ENCODE results near the gene ROBO2. TPM values are rescaled to one million over a fixed set of nuclear protein-coding genes. Genes with fewer than 3 reads are reported as not detected.
A peak's percentile ranks its signal among the peaks of the same experiment; 100 is the strongest.

The ROBO2 gene
- total RNA-seq, 1 donor from 2014 or later = 7.1 TPM

DNA sequence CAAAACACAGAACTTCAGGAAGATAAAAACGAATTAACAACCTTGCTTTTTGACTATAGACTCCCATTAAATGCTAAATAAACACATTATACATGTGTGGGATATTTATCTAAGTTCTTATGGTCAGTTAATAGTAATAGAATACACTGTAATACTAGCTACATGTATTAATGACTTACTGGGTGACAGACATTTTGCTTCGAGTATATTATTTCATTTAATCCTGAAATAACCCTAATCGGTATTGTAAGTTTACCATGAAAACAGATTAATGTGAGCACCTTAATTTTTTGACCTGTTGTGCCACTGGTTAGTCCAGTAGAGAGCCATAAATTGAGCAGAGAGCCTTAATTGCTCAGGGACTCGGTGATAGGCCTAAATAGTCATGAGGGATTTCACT, 151.1 kb downstream of the ROBO2 start:
- ATAC-seq = no peak

DNA sequence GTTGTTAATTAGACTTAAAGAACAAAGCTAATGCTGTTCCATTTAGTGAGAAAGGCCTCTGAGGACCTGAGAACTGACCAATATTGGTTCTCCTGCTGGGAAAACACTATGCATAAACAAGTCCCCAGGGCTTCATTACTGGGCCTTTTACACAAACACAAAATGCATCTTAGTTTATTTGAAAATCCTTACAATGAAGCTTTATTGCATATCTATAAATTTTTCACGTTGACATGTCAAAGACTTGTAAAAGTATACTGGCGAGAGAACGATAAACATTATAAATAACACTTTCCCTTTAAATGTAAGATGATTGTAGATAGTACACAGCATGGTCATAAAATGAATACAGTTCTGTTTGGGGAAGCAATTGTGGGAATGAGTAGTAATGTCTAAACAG, 151.7 kb downstream of the ROBO2 start:
- no peak for ATAC-seq

DNA sequence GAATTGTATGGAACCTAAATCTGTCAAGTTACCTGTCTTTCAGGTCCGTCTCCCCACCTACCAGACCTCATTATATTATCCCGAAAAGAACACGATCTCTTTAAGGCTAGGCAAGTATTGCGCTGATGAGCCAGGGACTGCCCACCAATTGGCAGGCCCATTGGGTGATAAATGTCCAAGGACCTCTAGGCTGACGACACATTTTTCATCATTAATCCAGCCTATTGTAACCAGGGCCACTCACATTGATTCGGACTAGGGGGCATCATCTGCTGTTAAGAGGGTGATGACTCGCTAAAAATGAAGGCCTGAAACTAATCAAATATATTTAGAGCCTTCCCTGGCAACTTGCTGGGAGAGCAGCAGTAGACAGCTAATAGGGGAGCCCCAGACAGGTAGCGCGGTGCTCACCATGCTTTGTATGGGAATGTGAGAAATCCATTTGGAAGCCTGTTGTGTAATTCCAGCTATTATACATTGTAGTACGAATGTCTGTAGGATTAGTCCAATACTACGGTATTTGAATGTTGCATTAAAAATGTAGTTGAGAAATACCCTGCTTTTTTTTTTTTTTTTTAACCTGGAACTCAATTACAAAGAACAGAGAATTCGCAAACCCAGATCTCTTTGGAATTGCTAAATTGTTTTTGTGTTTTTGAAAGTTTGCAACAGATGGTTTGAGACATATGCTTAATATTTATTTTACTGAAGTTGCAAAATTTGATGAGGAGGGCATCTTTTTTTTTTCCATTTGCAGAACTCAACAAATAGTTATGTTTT, 156.1 kb downstream of the ROBO2 start:
- no peak for ATAC-seq

DNA sequence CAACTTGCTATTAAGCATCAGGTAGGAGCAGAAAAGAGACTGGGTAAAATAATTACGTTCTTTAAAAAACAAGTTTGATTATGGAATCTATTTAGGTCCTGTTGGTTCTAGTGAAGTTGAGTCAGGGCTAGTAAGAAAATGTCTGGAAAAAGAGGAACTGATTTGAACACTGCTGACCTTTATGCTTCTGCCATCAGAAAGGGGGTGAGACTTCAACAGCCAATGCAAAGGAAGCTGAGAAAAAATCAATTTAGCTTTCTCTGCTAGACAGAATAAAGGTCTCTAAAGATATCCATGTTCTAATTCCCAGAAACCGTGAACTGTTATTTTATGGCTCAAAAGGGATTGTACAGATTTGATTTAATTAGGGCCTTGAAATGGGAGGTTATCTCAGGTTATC, 157.5 kb downstream of the ROBO2 start:
- no peak for ATAC-seq

DNA sequence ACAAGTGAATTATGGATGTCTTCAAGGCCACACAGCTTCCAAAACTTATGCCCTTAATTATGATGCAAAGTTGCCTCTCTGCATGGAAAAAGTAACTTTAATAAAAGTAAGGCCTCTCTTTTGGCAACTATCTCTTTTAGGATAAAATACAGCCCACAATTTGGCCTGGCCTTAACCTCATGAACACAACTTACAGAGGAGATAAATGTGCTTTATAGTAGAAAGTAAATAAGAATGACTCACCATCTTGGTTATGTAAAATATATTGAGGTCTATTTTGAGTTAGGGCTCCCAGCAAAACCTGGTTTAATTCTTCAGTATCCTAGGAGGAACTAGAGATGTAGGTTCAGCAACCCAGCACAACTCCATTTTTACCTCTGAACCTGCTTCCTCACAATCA, 164.0 kb downstream of the ROBO2 start:
- no peak for ATAC-seq

DNA sequence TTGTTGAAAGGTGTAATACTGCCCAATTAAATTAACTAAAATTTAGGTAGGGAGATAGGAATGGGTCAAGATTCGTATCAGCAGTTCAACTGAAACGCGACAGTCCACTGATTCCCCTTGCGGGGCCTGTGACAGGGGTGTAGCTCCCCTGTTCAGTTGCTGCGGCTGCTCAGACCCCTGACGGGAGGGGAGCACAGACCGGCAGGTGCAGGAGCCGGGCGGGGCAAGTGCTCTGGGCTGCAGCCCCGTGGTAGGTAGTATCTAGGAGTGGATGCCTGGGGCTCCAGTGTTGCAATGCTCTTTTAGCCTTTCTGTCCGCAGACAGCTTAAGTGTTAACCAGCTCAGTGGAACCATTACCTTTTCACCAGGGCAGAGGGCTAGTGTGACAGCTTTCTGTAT, 164.9 kb downstream of the ROBO2 start:
- no peak for ATAC-seq

DNA sequence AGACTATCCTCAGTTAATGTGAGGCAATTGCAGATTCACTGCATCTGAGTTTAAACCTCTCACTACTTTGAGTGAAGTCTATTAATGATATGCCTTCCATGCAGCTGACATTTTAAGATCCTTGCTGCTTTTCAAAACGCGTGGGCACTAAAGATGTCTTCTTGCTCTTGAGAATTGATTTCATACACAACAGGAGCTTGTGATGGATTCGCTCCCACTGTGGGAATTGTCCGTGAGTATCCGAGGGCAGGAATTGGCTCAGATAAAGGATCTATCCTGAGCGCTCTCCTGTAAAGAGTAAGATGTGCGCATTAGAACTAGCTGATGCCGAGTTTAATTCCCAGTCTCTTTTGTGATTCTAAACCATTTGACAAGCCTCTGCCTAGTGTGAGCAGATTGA, 167.9 kb downstream of the ROBO2 start:
- no peak for ATAC-seq

DNA sequence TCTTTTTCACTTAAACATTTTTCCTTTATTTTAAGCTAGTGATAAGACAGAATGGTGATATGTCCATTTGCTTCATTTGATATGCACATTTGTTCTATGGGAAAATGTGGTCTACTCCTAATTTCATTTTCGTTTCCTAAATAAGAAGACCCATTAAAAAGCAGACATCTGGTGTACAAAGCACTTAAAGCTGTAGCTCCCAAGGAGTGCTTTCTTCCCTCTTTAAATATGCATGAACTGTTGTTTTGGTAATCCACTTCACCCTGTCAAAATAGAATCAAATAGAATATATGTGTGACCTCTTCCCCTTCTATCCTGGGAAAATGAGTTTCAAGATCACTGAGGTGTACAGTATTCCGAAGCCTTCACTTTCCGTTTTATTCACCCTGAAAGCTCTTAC, 182.8 kb downstream of the ROBO2 start:
- ATAC-seq = no peak

DNA sequence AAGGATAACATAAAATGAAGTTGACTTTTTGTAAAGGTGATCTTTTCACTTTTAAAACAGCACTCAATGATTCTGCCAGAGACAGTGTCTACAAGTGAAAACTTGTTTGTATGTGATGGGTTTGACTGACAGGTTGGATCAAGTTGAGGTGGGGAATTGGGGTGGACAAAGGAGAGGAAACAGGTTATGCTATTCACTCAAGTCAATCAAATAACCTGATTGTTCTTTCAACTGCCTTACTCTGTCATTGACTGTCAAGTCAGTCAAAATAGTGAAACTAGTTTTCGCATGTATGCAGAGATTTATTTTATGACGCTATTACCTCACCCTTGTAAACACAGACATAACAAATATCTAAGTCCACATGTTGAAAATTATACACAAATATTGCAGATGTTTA, 187.7 kb downstream of the ROBO2 start:
- ATAC-seq = peak; percentile 89

DNA sequence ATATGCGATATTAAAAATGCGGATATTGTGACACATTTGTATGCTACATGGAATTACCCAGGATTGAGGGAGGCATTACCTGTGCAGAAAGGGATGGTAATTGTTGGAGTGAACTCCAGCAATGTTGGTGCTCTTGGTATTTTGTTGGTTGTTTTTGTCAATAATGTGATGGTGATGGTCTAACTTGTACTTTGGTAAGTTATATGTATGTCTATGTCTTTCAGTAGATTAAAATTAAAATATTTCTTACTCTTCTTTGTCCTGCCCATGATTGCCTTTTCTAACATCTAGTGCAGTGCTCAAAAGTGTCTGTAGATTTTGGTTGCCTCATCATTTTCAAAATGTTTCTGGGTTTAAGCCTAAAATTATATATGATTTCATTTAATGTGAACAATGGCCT, 192.7 kb downstream of the ROBO2 start:
- no peak for ATAC-seq

DNA sequence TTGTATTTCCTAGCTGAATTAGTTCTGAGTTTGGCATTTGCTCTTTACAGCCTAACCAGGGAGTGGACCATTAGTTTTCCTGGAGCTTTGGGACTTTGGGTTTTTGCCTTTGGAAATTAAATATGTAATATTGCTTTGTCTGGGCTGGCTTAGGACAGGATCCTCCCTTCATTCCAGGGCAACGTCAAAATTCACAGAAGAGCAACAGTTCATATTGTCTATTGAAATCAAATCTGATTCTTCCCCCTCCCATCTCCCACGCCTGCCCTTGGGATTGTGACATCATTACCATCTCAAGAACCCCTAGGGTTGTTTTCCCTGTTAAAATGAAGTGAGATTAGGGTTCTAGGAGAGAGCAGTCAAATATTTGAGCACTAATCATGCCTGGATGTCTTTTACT, 194.1 kb downstream of the ROBO2 start:
- no peak for ATAC-seq

DNA sequence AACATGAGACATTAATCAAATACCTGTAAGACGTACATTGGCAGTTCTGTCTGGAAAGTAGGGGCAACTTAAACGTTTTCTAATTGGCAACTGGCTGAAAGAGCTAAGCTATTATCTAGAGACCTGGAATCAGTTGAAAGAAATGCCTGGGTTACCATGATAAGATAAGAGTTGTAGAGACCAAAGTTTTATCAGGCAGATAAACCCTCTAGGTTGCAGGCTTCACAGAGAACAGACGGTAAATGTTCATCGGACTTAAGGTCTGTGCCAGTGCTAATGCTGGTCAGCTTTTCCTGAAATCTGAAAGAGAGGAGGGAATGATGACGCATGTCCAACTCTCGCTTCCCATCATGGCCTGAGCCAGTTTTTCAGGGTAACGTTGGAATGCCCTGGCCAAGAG, 196.2 kb downstream of the ROBO2 start:
- no peak for ATAC-seq

DNA sequence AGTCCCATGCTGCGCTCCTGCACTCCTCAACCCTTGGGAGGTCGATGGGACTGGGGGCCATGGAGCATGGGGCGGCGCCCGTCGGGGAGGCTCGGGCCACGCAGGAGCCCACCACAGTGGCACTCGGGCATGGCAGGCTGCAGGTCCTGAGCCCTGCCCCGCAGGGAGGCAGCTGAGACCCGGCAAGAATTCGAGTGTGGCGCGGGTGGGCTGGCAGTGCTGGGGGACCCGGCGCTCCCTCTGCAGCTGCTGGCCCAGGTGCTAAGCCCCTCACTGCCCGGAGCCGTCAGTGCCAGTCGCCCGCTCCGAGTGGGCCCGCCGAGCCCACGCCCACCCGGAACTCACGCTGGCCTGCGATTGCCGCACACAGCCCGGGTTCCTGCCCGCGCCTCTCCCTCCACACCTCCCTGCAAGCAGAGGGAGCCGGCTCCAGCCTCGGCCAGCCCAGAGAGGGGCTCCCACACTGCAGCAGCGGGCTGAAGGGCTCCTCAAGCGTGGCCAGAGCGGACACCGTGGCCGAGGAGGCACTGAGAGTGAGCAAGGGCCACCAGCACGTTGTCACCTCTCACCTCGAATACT, 200.3 kb downstream of the ROBO2 start:
- ATAC-seq = no peak

DNA sequence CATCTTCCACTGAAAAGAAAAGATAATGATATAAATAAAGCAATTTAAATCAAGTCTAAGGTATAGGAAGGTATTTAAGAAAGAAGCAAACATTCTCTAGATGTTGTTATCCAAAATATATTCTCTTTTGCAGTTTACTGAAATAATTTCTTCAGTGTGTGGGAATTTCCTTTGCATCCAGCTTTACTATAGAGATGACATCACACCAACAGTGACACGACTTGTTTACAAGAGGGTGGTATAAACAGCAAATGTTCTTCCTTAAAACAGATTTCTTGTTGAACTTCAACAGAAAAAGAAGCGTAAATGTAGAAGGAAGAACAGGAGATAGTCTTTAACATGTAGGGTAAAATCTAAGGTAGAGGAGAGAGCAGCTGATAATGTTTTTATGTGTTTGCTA, 202.5 kb downstream of the ROBO2 start:
- ATAC-seq = no peak

DNA sequence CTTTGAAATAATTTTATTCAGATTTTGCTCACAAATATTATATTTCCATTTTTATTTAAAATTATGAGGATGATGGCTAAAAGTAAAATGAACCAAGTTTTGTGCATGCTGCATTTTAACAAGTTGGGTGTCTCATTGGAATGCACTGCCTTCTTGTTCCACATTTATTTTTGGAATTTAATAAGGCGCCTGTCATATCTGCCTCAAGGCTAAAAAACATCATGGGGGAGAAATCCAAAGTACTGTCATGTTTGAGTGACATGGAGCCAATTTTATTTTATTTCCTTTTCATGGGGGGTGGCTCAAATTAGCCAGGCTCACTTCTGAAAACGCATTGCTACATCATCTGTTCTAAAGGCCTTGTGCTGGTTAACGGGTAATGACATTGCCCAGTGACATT, 205.1 kb downstream of the ROBO2 start:
- ATAC-seq = no peak

DNA sequence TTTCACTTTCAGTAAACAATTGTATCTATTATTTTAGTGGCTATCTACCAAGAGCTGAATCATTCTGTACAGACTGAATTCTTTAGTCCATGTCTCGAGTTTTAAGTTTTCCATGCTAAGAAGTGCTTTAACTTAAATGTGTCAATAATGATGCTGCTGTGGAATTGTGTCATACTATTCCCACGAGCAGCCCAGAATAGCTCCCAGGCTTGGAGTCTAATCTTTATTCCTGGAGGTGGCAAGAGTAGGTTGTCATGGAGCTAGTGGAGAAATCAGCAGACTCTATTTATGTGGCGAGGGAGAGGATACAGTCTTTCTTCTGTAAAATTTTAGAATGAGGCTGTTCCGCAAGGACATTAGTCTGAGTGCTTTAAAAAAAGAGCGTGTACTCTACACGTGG, 207.2 kb downstream of the ROBO2 start:
- no peak for ATAC-seq

DNA sequence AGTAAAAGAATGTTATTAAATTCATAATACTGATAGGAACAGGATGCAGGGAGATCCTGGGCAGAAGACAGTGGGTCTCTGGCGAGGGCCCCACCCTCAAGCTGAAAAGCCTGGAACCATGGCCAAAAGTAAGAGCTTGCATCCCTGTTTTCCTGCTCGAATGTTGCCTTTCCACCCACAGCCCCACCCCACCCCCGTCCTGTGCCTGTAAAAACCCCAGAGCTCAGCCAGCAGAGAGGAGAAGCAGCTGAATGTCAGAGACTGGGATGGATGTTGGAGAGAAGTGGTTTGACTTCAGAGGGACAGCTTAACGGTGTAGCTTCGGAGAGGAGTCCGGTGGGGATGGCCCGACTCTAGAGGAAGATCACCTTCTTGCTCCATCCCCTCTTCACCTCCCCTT, 207.9 kb downstream of the ROBO2 start:
- no peak for ATAC-seq

DNA sequence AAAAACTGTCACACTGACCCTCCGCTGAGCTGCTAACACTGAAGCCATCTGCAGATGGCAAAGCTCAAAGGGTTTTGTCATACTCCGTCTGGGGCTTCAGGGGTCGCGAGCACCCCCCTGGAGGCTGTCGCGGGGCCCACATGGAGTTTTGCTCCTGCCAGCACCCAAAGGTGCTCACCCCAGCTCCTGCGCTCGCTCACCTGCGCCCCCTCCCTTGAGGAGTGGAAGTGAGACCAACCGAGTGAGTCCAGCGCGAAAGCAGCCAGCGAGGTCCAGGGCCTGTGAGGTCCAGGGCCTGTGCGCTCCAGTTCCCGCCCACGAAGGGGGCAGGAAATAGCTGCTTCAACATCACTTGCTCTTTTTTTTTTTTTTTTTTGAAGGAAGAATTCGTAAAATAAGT, 208.5 kb downstream of the ROBO2 start:
- no peak for ATAC-seq

DNA sequence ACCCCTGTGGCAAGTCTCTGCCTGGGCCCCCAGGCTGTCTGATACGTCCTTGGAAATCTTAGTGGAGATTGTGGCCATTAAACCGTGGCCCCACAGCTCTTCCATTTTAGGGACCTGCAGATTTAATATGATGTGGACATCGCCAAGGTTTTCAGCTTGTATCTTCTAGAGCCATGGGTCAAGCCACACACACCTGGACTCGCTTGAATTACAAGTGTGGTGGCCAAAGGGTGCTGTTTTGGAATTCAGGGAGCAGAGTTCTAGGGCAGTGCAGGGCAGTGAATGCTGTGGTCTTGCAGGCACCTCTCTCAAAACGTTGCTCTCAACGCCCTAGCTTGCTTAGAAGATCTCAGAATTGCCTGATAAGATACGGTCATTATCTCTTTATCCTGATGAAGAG, 211.2 kb downstream of the ROBO2 start:
- ATAC-seq = no peak

DNA sequence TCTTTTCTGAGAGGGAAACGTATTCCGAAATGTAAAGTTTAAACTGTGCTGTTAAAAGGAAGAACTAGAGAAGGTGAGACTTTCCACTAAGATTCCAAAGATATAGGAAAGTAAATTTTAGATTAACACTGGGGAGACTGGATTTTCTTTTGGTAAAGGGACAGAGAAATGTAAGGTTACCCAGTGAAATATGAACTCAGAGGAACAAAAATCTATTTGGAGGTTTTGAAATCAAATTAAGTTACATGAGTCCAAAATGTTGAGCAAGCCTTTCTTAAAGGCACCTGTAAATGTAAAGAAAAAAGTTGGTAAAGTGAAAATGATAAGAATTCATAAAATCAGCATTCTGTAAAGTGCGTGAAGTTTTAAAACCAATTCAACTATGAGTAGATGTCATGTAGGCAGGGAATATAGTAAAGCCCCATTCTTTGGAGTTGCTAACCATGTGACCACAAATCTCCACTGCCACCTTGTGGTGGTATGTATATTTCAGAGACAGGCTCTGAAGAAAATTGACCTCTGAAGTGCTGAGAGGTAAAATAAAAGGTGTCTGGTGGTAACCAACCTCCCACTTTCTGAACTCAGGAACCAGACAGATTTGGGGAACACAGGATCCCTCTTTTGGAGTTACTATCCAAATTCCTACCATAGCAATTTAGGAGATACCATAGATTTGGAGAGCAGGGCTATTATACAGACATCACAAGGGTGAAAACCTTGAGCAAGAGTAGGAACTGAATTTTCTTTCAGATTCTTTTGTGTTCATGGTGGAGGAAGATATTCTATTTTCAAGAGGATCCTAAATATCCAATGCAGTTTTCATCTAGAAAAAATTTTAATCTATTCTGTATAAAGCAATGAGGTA, 215.3 kb downstream of the ROBO2 start:
- ATAC-seq = peak; percentile 81

DNA sequence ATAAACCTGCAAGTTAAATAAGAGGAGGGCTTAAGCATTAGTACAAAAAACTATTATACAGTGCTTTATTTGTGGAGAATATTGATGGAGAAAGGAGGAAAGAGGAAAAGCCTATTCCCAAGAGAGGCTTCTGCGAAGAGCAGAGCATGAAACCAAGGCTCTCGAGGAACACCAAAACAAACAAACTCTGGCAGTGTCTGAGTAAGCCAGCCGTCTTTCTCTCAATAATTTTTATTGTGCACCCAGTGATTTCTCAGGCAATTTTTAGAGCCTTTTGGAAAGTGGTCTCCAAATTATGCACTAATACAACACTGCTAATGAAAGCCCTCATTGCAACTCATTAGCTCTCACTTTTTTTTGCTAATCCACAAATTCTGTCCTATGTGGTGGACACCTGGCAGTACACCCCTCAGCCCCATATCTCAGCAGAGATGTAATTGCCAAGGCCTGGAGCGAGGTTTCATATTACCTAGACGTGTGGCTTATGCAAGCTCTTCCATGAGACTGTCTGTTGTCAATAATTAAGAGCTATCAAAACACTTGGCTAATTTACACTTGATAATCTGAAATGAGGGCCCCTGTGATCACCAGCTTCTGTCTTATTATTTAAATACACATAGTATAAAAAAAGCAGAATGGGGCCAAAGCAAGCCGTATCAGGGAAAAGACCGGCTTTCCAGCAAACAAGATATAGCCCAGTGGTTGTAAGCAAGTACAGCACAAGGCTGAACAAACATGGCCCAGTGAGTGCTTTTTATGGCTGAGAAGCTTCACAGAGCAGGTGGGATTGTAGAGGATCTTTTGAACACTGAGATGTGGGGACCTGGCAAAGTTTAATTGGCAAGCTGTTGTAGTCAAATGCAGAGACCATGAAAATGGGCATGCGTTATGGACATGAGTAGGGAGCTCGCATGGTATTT, 216.9 kb downstream of the ROBO2 start:
- ATAC-seq = no peak

DNA sequence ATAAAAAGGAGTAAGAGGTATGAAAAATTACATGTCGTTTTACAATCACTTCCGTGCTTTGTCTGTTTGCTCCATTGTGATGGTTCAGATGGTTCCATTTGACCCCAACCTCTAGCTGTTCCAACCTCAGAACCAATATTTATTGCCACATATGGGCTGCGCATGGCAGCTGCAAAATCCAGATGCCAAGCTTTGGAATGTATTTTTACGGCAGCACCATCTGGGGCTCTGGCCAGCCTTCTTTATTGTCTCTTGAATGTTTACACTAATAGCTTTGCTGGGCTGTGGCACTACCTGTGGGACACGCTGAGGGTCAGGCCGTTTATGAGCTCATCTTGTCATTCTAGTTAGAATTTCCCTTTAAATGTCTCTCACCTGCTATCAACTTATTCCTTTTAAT, 219.8 kb downstream of the ROBO2 start:
- ATAC-seq = no peak

DNA sequence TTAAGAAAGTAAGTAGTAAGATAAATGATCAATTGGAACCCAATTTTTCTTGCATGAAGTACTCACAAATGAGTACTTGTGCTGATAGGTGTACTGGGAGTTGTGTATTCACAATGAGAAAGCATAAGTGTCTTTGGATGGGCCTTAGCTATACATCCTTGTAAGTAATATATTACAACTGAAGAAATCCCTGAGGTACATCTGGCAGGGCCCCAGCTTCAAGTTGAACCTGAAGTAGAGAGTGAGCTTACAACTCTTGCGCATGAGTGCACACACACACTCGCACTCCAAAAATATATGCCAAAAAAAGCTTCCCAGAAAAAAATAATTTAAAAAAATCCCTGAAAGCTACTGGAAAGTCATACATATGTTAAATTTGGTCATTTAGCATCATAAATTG, 222.5 kb downstream of the ROBO2 start:
- no peak for ATAC-seq

Measured in esophagus mucosa (tissue), 1 donor.